GM12878 (cell line): ENCODE results near the gene KHNYN. TPM values are rescaled to one million over a fixed set of nuclear protein-coding genes. Genes with fewer than 3 reads are reported as not detected.
A peak's percentile ranks its signal among the peaks of the same experiment; 100 is the strongest.

Source experiments
- ATAC-seq: fragments of 200-7000 bp; cut with Tn5 transposase; 3 replicates; pipeline ENCODE4 v1.9.1; 2020; ENCODE audit warnings: mild to moderate bottlenecking, moderate library complexity
- BruUV-seq: library from RNA; stranded (reverse); fragments of 400-500 nt; replicated peaks from 2 replicates; lab custom pipeline; 2021; lab: Mats Ljungman, UMichigan
- CTCF ChIA-PET: fragments of 300-600 bp; sonication (Branson Sonifier 250); formaldehyde crosslinking; extraction: SDS; loops from one replicate; lab custom pipeline; 2021; ENCODE audit warnings: inconsistent platforms; lab: Yijun Ruan, JAX
- POLR2A ChIA-PET: fragments of 350-600 bp; formaldehyde crosslinking; extraction: SDS; loops from one replicate; lab custom pipeline; 2021; ENCODE audit warnings: inconsistent platforms; lab: Charles Lee
- RAD21 ChIA-PET: fragments of 300-600 bp; sonication (Branson Sonifier 250); formaldehyde crosslinking; loops from one replicate; lab custom pipeline; 2023; ENCODE audit warnings: antibody characterized with exemption; ENCODE audit not compliant: unreplicated experiment; lab: Charles Lee
- SMC1A ChIA-PET: fragments of 300-600 bp; sonication (Branson Sonifier 250); formaldehyde crosslinking; loops from one replicate; lab custom pipeline; 2023; ENCODE audit not compliant: unreplicated experiment, uncharacterized antibody; lab: Charles Lee
- DNase-seq: peaks from one replicate; pipeline ENCODE4 v3.0.0-alpha.2; 2011; ENCODE audit warnings: low read depth, low spot score
- FAIRE-seq: peaks from 3 replicates; lab custom pipeline; 2011; peaks lifted over from hg19 to GRCh38; lab: Jason Lieb, UNC
- H2AFZ ChIP-seq: 2 replicates; pipeline ENCODE4 v1.6.0; 2011; ENCODE audit warnings: low read depth, low read length, control low read depth; ENCODE audit not compliant: control insufficient read depth
- H3K27ac ChIP-seq: 2 replicates; pipeline ENCODE4 v1.5.1; 2011; ENCODE audit warnings: control low read depth; ENCODE audit not compliant: control insufficient read depth, insufficient read depth
- H3K27me3 ChIP-seq, 2 experiments: replicated peaks in 1 of 2; 2 replicates each; pipeline versions ENCODE4 v1.6.0 to v1.6.1; 2011; ENCODE audit warnings: low read length in 1 of 2; ENCODE audit not compliant: control insufficient read depth in 2 of 2, insufficient read depth in 2 of 2
- H3K36me3 ChIP-seq, 2 experiments: 2 replicates each; pipeline ENCODE4 v1.5.1; 2011; ENCODE audit warnings: low read length in 1 of 2; ENCODE audit not compliant: control insufficient read depth in 2 of 2, insufficient read depth in 2 of 2
- H3K4me1 ChIP-seq: 2 replicates; pipeline ENCODE4 v1.6.1; 2011; ENCODE audit warnings: mild to moderate bottlenecking, low read length, moderate library complexity, mixed read lengths; ENCODE audit not compliant: control insufficient read depth, insufficient read depth
- H3K4me2 ChIP-seq: 2 replicates; pipeline ENCODE4 v1.6.0; 2011; ENCODE audit warnings: control low read depth; ENCODE audit not compliant: control insufficient read depth, insufficient read depth
- H3K4me3 ChIP-seq: fragments of 200-600 bp; sonication (generic); 2 replicates; pipeline ENCODE4 v1.5.1; 2016
- H3K79me2 ChIP-seq: 2 replicates; pipeline ENCODE4 v1.6.0; 2011; ENCODE audit warnings: low read length; ENCODE audit not compliant: control insufficient read depth, insufficient read depth
- H3K9ac ChIP-seq: 2 replicates; pipeline ENCODE4 v1.8.0; 2011; ENCODE audit warnings: low read length, control low read depth, mixed read lengths; ENCODE audit not compliant: control insufficient read depth, insufficient read depth
- H3K9me3 ChIP-seq: replicated peaks from 3 replicates; pipeline ENCODE4 v1.5.1; 2011; ENCODE audit warnings: mild to moderate bottlenecking, low read length; ENCODE audit not compliant: control insufficient read depth, insufficient read depth
- H4K20me1 ChIP-seq: 2 replicates; pipeline ENCODE4 v1.6.0; 2011; ENCODE audit not compliant: control insufficient read depth, insufficient read depth
- CHD2 ChIP-seq: IDR thresholded peaks from 2 replicates; pipeline ENCODE4 v1.6.1; 2011; ENCODE audit warnings: low read depth, low read length, improper control_type of control experiment, borderline replicate concordance
- E4F1 ChIP-seq: fragments of 450-650 bp; IDR thresholded peaks from 2 replicates; pipeline ENCODE4 v1.6.1; 2018; ENCODE audit warnings: borderline replicate concordance, mild to moderate bottlenecking; ENCODE audit not compliant: partially characterized antibody
- PML ChIP-seq: IDR thresholded peaks from 2 replicates; pipeline ENCODE4 v1.6.1; 2012; ENCODE audit warnings: low read length, inconsistent platforms
- ZBTB40 ChIP-seq: fragments of 450-650 bp; IDR thresholded peaks from 2 replicates; pipeline ENCODE4 v1.6.1; 2016; ENCODE audit warnings: mild to moderate bottlenecking, moderate library complexity, borderline replicate concordance
- ZNF24 ChIP-seq: fragments of 450-650 bp; IDR thresholded peaks from 2 replicates; pipeline ENCODE4 v1.6.1; 2017; ENCODE audit warnings: antibody characterized with exemption, mild to moderate bottlenecking
- WGBS: methylation state at CpG from one replicate; pipeline ENCODE4 v1.1.6; 2016; ENCODE audit warnings: low lambda C conversion rate; ENCODE audit not compliant: insufficient replicate concordance, insufficient coverage; ENCODE audit errors: missing lambda C conversion rate; 5-methylcytosine and 5-hydroxymethylcytosine counted together
- in situ Hi-C: fragments of 300-500 bp; cut with MboI; formaldehyde crosslinking; loops from 9 replicates; pipeline ENCODE4 v1.14.3; 2018; ENCODE audit warnings: mixed read lengths
- intact Hi-C: fragments of 100-400 bp; cut with micrococcal nuclease; formaldehyde crosslinking; loops from one replicate; pipeline ENCODE4 v1.14.2; 2022; ENCODE audit not compliant: unreplicated experiment
- polyA plus RNA-seq, 11 experiments: library from polyadenylated mRNA; depleted of rRNA in 4 of 11; unstranded in 6 of 11; stranded (reverse) in 5 of 11; fragments of >200 nt; fragmentation: Nextera tagmentation in 4 of 11; fragmentation: Illumina TruSeq in 1 of 11; extraction: Ambion mirVana in 4 of 11; extraction: Trizol in 1 of 11; gene quantifications; 1 replicate in 1 of 11; 2 replicates in 10 of 11; pipeline versions ENCODE4 v1.2.1 to v1.2.3, GENCODE V29; 2011 to 2016; ENCODE audit warnings: inconsistent platforms in 2 of 11, missing spikeins in 2 of 11, low read depth in 1 of 11
- total RNA-seq, 4 experiments: library from RNA; depleted of rRNA in 3 of 4; stranded (reverse); fragments of >200 nt in 3 of 4; fragmentation: Illumina TruSeq in 1 of 4; extraction: Trizol in 1 of 4; gene quantifications; 2 replicates each; pipeline versions ENCODE4 v1.2.1 to v1.2.3, GENCODE V29; 2013 to 2021
- TF ChIP-seq, protein P1 (sequence below): fragments of 450-650 bp; formaldehyde crosslinking; IDR thresholded peaks from 2 replicates; pipeline ENCODE4 v1.4.0; 2022; ENCODE audit warnings: mild to moderate bottlenecking, moderate library complexity

The KHNYN gene
- total and polyA plus RNA-seq, 10 of the 15 experiments (the other 5 are each of a cell fraction or from before 2014, with no cell fraction given), result 1.4 to 34.7 (median 21.5) TPM

GRCh38 chr14:24429395-24430142 is at the start of gene KHNYN, which contains the start of gene CBLN3 (continued):
- TF ChIP-seq CHD2, result peak; percentile 13; the same call in 1 of the 2 replicates
- TF ChIP-seq ZNF24, result no peak
- peak; percentile 86 for TF ChIP-seq PML

DNA sequence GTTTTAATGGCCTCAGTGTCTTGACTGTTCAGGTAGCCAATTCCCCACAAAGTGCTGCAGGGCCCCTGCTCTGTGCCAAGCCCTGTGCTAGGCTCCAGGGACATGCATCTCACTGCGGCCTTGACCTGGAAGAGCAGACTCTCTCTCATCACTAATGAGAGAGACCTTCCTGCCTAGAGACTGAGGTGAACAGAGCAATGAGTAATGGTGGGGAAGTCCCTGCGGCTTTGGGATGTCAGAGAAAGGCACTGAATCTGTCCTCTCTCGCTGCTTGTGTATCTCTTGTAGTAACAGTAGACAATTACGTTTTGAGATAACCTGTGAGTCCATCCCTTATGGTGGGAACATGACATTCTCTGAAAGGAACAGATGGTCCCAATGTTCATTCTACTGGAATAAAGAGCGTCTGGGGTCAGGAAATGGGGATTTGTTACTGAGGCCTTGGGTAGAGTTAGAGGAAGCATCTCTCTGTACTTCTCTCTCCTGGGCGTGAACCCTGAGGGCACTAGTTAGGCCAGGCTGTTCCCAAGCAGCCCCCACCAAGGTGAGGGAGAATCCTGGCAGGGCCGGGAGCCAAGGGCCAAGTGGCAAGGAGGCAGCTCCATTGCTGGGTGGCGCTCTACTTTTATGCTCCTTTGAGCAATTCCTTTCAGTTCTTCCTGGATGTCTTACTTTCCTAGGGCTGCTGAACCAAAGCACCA is 48.2 kb upstream of the KHNYN start:
- RAD21 ChIA-PET, result interaction anchor here (1.1 to 1.5 kb wide), 2 partner anchors 15 to 50 kb away, joined by 3 to 7 read pairs; no protein-coding TSS in a partner anchor
- SMC1A ChIA-PET, result interaction anchor here (1.4 kb wide), 1 partner anchor 29 kb away, joined by 4 read pairs; no protein-coding TSS in a partner anchor
- Histone ChIP-seq H3K79me2 (no peaks in the 10 kb centered on the region), H3K36me3 (no peaks in the 10 kb centered on the region), H2AFZ (no peak overlapping the region), H4K20me1 (no peaks in the 10 kb centered on the region), H3K4me1 (no peaks in the 10 kb centered on the region), H3K9ac (no peak overlapping the region), H3K4me3 (no peak overlapping the region), H3K27me3 (no peaks in the 10 kb centered on the region), H3K9me3 (no peaks in the 10 kb centered on the region), H3K27ac (no peak overlapping the region), H3K4me2 (no peak overlapping the region)
- POLR2A ChIA-PET, result interaction anchor here (1.2 kb wide), 1 partner anchor 13 kb away, joined by 3 read pairs; the partner anchor contains the start of gene NFATC4
- in situ Hi-C loops (no loop called here), intact Hi-C loops (no loop called here)
- no TSS peak for BruUV-seq
- no peak for DNase-seq
- no peak for FAIRE-seq
- 28% methylated on average over 8 of the region's 8 CpGs for WGBS
- peak; percentile 71 for ATAC-seq
- CTCF ChIA-PET, result interaction anchor here (1.5 to 1.6 kb wide), 2 partner anchors 48 to 75 kb away, joined by 3 to 5 read pairs; no protein-coding TSS in a partner anchor
- no peak for TF ChIP-seq E4F1
- TF ChIP-seq ZBTB40, result no peak
- TF ChIP-seq, protein P1, sequence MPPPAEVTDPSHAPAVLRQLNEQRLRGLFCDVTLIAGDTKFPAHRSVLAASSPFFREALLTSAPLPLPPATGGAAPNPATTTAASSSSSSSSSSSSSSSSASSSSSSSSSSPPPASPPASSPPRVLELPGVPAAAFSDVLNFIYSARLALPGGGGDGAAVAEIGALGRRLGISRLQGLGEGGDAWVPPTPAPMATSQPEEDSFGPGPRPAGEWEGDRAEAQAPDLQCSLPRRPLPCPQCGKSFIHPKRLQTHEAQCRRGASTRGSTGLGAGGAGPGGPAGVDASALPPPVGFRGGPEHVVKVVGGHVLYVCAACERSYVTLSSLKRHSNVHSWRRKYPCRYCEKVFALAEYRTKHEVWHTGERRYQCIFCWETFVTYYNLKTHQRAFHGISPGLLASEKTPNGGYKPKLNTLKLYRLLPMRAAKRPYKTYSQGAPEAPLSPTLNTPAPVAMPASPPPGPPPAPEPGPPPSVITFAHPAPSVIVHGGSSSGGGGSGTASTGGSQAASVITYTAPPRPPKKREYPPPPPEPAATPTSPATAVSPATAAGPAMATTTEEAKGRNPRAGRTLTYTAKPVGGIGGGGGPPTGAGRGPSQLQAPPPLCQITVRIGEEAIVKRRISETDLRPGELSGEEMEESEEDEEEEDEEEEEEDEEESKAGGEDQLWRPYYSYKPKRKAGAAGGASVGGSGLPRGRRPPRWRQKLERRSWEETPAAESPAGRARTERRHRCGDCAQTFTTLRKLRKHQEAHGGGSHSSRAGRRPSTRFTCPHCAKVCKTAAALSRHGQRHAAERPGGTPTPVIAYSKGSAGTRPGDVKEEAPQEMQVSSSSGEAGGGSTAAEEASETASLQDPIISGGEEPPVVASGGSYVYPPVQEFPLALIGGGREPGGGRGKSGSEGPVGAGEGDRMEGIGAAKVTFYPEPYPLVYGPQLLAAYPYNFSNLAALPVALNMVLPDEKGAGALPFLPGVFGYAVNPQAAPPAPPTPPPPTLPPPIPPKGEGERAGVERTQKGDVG (CRISPR knock-in tag), result no peak
